HEK293 (cell line): Measurements from ENCODE around the gene CLEC16A.

Experiments
- CTCF ChIA-PET: fragments of 350-600 bp; formaldehyde crosslinking; extraction: SDS; loops from one replicate; lab custom pipeline; 2021; ENCODE audit warnings: antibody characterized with exemption; lab: Yijun Ruan, JAX
- POLR2A ChIA-PET: fragments of 300-600 bp; formaldehyde crosslinking; extraction: SDS; loops from one replicate; lab custom pipeline; 2020; ENCODE audit warnings: antibody characterized with exemption, inconsistent platforms; lab: Yijun Ruan, JAX
- H3K27ac ChIP-seq: fragments of 200-500 bp; sonication (Bioruptor generic); 2 replicates; pipeline ENCODE4 v1.5.1; 2014; ENCODE audit warnings: low read depth, low read length, control low read depth, inconsistent platforms; ENCODE audit errors: extremely low read depth
- H3K36me3 ChIP-seq, 2 experiments: fragments of 200-500 bp in 1 of 2; sonication (Bioruptor generic) in 1 of 2; 1 replicate in 1 of 2; 2 replicates in 1 of 2; pipeline ENCODE4 v1.5.1; 2014 to 2017; ENCODE audit warnings: inconsistent platforms in 2 of 2, low read length in 2 of 2; ENCODE audit not compliant: control insufficient read depth in 2 of 2, insufficient read depth in 1 of 2
- H3K4me1 ChIP-seq: fragments of 200-500 bp; sonication (Bioruptor generic); 2 replicates; pipeline ENCODE4 v1.5.1; 2014; ENCODE audit warnings: mild to moderate bottlenecking, low read length, inconsistent platforms; ENCODE audit not compliant: control insufficient read depth, insufficient read depth
- H3K4me3 ChIP-seq: 2 replicates; pipeline ENCODE4 v1.5.1; 2011; ENCODE audit warnings: low read depth, mild to moderate bottlenecking, control low read depth, low read length, moderate library complexity
- H3K9me3 ChIP-seq: fragments of 200-500 bp; sonication (Bioruptor generic); 2 replicates; pipeline ENCODE4 v1.5.1; 2014; ENCODE audit warnings: low read depth, low read length, inconsistent platforms; ENCODE audit not compliant: control insufficient read depth, insufficient read depth
- GLIS1 ChIP-seq: fragments of 450-650 bp; formaldehyde crosslinking; IDR thresholded peaks from 2 replicates; pipeline ENCODE4 v1.5.1; 2016; ENCODE audit warnings: missing biosample characterization, missing genetic modification characterization
- MYNN ChIP-seq: fragments of 450-650 bp; formaldehyde crosslinking; IDR thresholded peaks from 2 replicates; pipeline ENCODE4 v1.5.1; 2016; ENCODE audit warnings: missing biosample characterization, missing genetic modification characterization, borderline replicate concordance
- PRDM1 ChIP-seq: fragments of 450-650 bp; formaldehyde crosslinking; IDR thresholded peaks from 2 replicates; pipeline ENCODE4; 2016; ENCODE audit warnings: missing biosample characterization, missing genetic modification characterization
- SCRT1 ChIP-seq: fragments of 450-650 bp; formaldehyde crosslinking; IDR thresholded peaks from 2 replicates; pipeline ENCODE4 v1.5.1; 2016; ENCODE audit warnings: missing biosample characterization, missing genetic modification characterization, borderline replicate concordance
- SETDB1 ChIP-seq: IDR thresholded peaks from one replicate; pipeline ENCODE4 v1.6.1; 2017; ENCODE audit warnings: mild to moderate bottlenecking, low read length, moderate library complexity, mixed read lengths; ENCODE audit not compliant: insufficient read length
- TRIM28 ChIP-seq: IDR thresholded peaks from 2 replicates; pipeline ENCODE4 v1.6.1; 2011; ENCODE audit warnings: low read length, control low read depth, borderline replicate concordance
- YY1 ChIP-seq: fragments of 450-650 bp; formaldehyde crosslinking; IDR thresholded peaks from 2 replicates; pipeline ENCODE4 v1.5.1; 2018; ENCODE audit warnings: missing biosample characterization, missing genetic modification characterization
- ZFP41 ChIP-seq: fragments of 450-650 bp; formaldehyde crosslinking; IDR thresholded peaks from 2 replicates; pipeline ENCODE4 v1.5.1; 2016; ENCODE audit warnings: missing biosample characterization, missing genetic modification characterization, borderline replicate concordance
- ZFP69B ChIP-seq: fragments of 450-650 bp; formaldehyde crosslinking; IDR thresholded peaks from 2 replicates; pipeline ENCODE4 v1.5.1; 2016; ENCODE audit warnings: missing biosample characterization, missing genetic modification characterization
- ZNF174 ChIP-seq: fragments of 450-650 bp; formaldehyde crosslinking; IDR thresholded peaks from 2 replicates; pipeline ENCODE4 v1.5.0; 2017; ENCODE audit warnings: missing biosample characterization, mild to moderate bottlenecking, missing genetic modification characterization
- ZNF24 ChIP-seq: fragments of 450-650 bp; formaldehyde crosslinking; IDR thresholded peaks from 2 replicates; pipeline ENCODE4 v1.5.1; 2016; ENCODE audit warnings: missing biosample characterization, missing genetic modification characterization
- ZNF335 ChIP-seq: fragments of 450-650 bp; formaldehyde crosslinking; conservative IDR thresholded peaks from 2 replicates; pipeline ENCODE4 v1.5.1; 2016; ENCODE audit warnings: missing biosample characterization, missing genetic modification characterization
- ZNF394 ChIP-seq: fragments of 450-650 bp; formaldehyde crosslinking; IDR thresholded peaks from 2 replicates; pipeline ENCODE4 v1.5.1; 2016; ENCODE audit warnings: missing biosample characterization, missing genetic modification characterization, mild to moderate bottlenecking, moderate library complexity, borderline replicate concordance
- ZNF423 ChIP-seq: fragments of 450-650 bp; formaldehyde crosslinking; IDR thresholded peaks from 2 replicates; pipeline ENCODE4 v1.5.1; 2016; ENCODE audit warnings: missing biosample characterization, missing genetic modification characterization
- ZNF580 ChIP-seq: fragments of 450-650 bp; formaldehyde crosslinking; IDR thresholded peaks from 2 replicates; pipeline ENCODE4 v1.5.1; 2016; ENCODE audit warnings: missing biosample characterization, missing genetic modification characterization
- ZNF768 ChIP-seq: fragments of 450-650 bp; formaldehyde crosslinking; IDR thresholded peaks from 2 replicates; pipeline ENCODE4 v1.5.1; 2018; ENCODE audit warnings: missing biosample characterization, mild to moderate bottlenecking, missing genetic modification characterization
- ZNF777 ChIP-seq: fragments of 450-650 bp; formaldehyde crosslinking; IDR thresholded peaks from 2 replicates; pipeline ENCODE4 v1.5.1; 2017; ENCODE audit warnings: missing biosample characterization, missing genetic modification characterization, borderline replicate concordance
- ZSCAN23 ChIP-seq: fragments of 450-650 bp; formaldehyde crosslinking; IDR thresholded peaks from 2 replicates; pipeline ENCODE4 v1.5.1; 2016; ENCODE audit warnings: missing biosample characterization, missing genetic modification characterization
- ZSCAN5A ChIP-seq: fragments of 450-650 bp; formaldehyde crosslinking; IDR thresholded peaks from 2 replicates; pipeline ENCODE4 v1.5.1; 2016; ENCODE audit warnings: missing biosample characterization, missing genetic modification characterization
- TF ChIP-seq, protein P1 (sequence below): fragments of 450-650 bp; IDR thresholded peaks from 2 replicates; pipeline ENCODE4 v1.5.1; 2018; ENCODE audit warnings: missing biosample characterization, missing genetic modification characterization
- TF ChIP-seq, protein P2 (sequence below): IDR thresholded peaks from 2 replicates; pipeline ENCODE4 v1.6.1; 2011; ENCODE audit warnings: mild to moderate bottlenecking, low read depth, low read length, borderline replicate concordance
- TF ChIP-seq, protein P3 (sequence below): fragments of 450-650 bp; formaldehyde crosslinking; IDR thresholded peaks from 2 replicates; pipeline ENCODE4 v1.5.1; 2016; ENCODE audit warnings: missing biosample characterization, missing genetic modification characterization, borderline replicate concordance

Gene CLEC16A

DNA sequence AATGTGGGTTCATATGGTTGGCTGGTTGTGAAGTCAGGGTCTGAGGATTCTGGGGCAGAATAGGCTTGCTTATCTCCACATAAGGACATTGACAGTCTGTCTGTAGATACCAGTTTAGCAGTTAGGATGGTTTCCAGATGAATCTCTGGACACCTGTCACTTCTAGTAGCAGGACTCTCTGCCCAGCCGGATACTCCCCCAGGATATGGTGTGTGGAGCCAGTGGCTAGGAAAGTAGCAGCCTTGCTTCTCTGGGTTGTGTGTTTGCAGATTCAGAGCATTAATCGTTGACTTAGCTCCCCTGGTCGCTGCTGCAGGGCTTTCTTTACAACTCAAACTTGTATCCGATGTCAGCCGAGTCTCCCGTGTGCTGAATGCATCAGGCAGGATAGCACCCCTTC is 45.2 kb downstream of the CLEC16A start:
- Histone ChIP-seq H3K4me1 (0 out of 2 replicates have a peak, but pooled peaks cover 2% of the 10 kb centered on the region), H3K27ac (no peak overlapping the region), H3K9me3 (no peaks in the 10 kb centered on the region), H3K4me3 (no peak overlapping the region), H3K36me3 (peaks cover 0 to 15% of the 10 kb centered on the region in 2 experiments; a peak in 2 of 3 replicates)
- no peak for TF ChIP-seq ZSCAN5A (tag by site-specific recombination)
- TF ChIP-seq, protein P1, sequence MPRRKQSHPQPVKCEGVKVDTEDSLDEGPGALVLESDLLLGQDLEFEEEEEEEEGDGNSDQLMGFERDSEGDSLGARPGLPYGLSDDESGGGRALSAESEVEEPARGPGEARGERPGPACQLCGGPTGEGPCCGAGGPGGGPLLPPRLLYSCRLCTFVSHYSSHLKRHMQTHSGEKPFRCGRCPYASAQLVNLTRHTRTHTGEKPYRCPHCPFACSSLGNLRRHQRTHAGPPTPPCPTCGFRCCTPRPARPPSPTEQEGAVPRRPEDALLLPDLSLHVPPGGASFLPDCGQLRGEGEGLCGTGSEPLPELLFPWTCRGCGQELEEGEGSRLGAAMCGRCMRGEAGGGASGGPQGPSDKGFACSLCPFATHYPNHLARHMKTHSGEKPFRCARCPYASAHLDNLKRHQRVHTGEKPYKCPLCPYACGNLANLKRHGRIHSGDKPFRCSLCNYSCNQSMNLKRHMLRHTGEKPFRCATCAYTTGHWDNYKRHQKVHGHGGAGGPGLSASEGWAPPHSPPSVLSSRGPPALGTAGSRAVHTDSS (tag by site-specific recombination) = no peak
- TF ChIP-seq ZFP41 (tag by site-specific recombination) = no peak
- TF ChIP-seq ZNF423 (tag by site-specific recombination) = no peak
- TF ChIP-seq TRIM28 = no peak
- no peak for TF ChIP-seq ZSCAN23 (tag by site-specific recombination)
- no peak for TF ChIP-seq ZFP69B
- TF ChIP-seq ZNF768 (tag by site-specific recombination) = no peak
- no peak for TF ChIP-seq ZNF24
- no peak for TF ChIP-seq ZNF580
- no peak for TF ChIP-seq PRDM1 (tag by site-specific recombination)
- TF ChIP-seq ZNF174 (tag by site-specific recombination) = no peak
- TF ChIP-seq GLIS1 (tag by site-specific recombination) = no peak
- TF ChIP-seq SETDB1 = no peak
- no peak for TF ChIP-seq ZNF777
- TF ChIP-seq YY1 = no peak
- TF ChIP-seq ZNF394 (tag by site-specific recombination) = no peak
- TF ChIP-seq MYNN (tag by site-specific recombination) = no peak
- TF ChIP-seq, protein P2, sequence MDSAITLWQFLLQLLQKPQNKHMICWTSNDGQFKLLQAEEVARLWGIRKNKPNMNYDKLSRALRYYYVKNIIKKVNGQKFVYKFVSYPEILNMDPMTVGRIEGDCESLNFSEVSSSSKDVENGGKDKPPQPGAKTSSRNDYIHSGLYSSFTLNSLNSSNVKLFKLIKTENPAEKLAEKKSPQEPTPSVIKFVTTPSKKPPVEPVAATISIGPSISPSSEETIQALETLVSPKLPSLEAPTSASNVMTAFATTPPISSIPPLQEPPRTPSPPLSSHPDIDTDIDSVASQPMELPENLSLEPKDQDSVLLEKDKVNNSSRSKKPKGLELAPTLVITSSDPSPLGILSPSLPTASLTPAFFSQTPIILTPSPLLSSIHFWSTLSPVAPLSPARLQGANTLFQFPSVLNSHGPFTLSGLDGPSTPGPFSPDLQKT = no peak
- ChIA-PET CTCF (interaction anchor here (0.7 to 1.2 kb wide), 4 partner anchors 17 to 651 kb away, joined by 3 to 4 read pairs (median 3); no protein-coding TSS in a partner anchor), POLR2A (no interaction called here)

GRCh38 chr16:10990378-10990777 is 46.0 kb downstream of the CLEC16A start:
- H3K9me3 ChIP-seq = no peaks in the 10 kb centered on the region
- no peak overlapping the region for H3K27ac ChIP-seq
- H3K4me3 ChIP-seq = no peak overlapping the region
- POLR2A ChIA-PET = no interaction called here
- CTCF ChIA-PET = interaction anchor here (0.7 kb wide), 1 partner anchor 69 kb away, joined by 3 read pairs; no protein-coding TSS in a partner anchor
- 0 out of 2 replicates have a peak, but pooled peaks cover 2% of the 10 kb centered on the region for H3K4me1 ChIP-seq
- H3K36me3 ChIP-seq = peaks cover 0 to 22% of the 10 kb centered on the region in 2 experiments; a peak in 2 of 3 replicates
- TF ChIP-seq ZNF335 (tag by site-specific recombination) (no peak), SCRT1 (tag by site-specific recombination) (no peak)
- TF ChIP-seq, protein P3, sequence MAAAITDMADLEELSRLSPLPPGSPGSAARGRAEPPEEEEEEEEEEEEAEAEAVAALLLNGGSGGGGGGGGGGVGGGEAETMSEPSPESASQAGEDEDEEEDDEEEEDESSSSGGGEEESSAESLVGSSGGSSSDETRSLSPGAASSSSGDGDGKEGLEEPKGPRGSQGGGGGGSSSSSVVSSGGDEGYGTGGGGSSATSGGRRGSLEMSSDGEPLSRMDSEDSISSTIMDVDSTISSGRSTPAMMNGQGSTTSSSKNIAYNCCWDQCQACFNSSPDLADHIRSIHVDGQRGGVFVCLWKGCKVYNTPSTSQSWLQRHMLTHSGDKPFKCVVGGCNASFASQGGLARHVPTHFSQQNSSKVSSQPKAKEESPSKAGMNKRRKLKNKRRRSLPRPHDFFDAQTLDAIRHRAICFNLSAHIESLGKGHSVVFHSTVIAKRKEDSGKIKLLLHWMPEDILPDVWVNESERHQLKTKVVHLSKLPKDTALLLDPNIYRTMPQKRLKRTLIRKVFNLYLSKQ = no peak
